ENCODE results near the gene SLC15A5.
A peak's percentile ranks its signal among the peaks of the same experiment; 100 is the strongest.

The SLC15A5 gene

GRCh38 chr12:16277585-16277984 lies at the start of gene SLC15A5:
SLC15A5 (minus strand) TSS chr12:16277685; CDS start chr12:16277685, 0 bp downstream.
- DNase-seq (ENCODE audit: low spot score): no peak

GRCh38 chr12:16325426-16325825 lies 47.9 kb upstream of the SLC15A5 start:
- no peak for DNase-seq (ENCODE audit: low spot score)

- DNase-seq (ENCODE audit: low spot score): no peak
These were observed 47.3 kb upstream of the SLC15A5 start for GRCh38 chr12:16324772-16325171.

- no peak for DNase-seq (ENCODE audit: low spot score)
These were observed 46.8 kb upstream of the SLC15A5 start for GRCh38 chr12:16324272-16324671.

GRCh38 chr12:16323638-16324037 lies 46.2 kb upstream of the SLC15A5 start:
- no peak for DNase-seq (ENCODE audit: low spot score)

GRCh38 chr12:16323010-16323409 lies 45.5 kb upstream of the SLC15A5 start:
- DNase-seq (ENCODE audit: low spot score): no peak

- DNase-seq (ENCODE audit: low spot score): no peak
These were observed 33.4 kb upstream of the SLC15A5 start for GRCh38 chr12:16310934-16311333.

- no peak for DNase-seq (ENCODE audit: low spot score)
These were observed 30.5 kb upstream of the SLC15A5 start for GRCh38 chr12:16307856-16308475.

GRCh38 chr12:16303939-16304338 lies 26.5 kb upstream of the SLC15A5 start:
- DNase-seq (ENCODE audit: low spot score): no peak

- no peak for DNase-seq (ENCODE audit: low spot score)
These were observed 23.3 kb upstream of the SLC15A5 start for GRCh38 chr12:16300736-16301135.

- no peak for DNase-seq (ENCODE audit: low spot score)
These were observed 22.6 kb upstream of the SLC15A5 start for GRCh38 chr12:16300122-16300521.

- no peak for DNase-seq (ENCODE audit: low spot score)
These were observed 21.9 kb upstream of the SLC15A5 start for GRCh38 chr12:16299403-16299802.

- no peak for DNase-seq (ENCODE audit: low spot score)
These were observed 20.0 kb upstream of the SLC15A5 start for GRCh38 chr12:16297521-16297920.

GRCh38 chr12:16294376-16294956 lies 17.0 kb upstream of the SLC15A5 start:
- no peak for DNase-seq (ENCODE audit: low spot score)

GRCh38 chr12:16291032-16291431 lies 13.5 kb upstream of the SLC15A5 start:
- no peak for DNase-seq (ENCODE audit: low spot score)

- no peak for DNase-seq (ENCODE audit: low spot score)
These were observed 8.1 kb upstream of the SLC15A5 start for GRCh38 chr12:16285586-16285985.

GRCh38 chr12:16282978-16283377 lies 5.5 kb upstream of the SLC15A5 start:
- DNase-seq (ENCODE audit: low spot score): no peak

GRCh38 chr12:16282081-16282480 lies 4.6 kb upstream of the SLC15A5 start:
- DNase-seq (ENCODE audit: low spot score): no peak

GRCh38 chr12:16281157-16281556 lies 3.7 kb upstream of the SLC15A5 start:
- DNase-seq (ENCODE audit: low spot score): no peak

GRCh38 chr12:16272222-16272621 lies 5.3 kb downstream of the SLC15A5 start:
- no peak for DNase-seq (ENCODE audit: low spot score)

GRCh38 chr12:16271062-16271461 lies 6.4 kb downstream of the SLC15A5 start:
- DNase-seq (ENCODE audit: low spot score): peak; percentile 18

- DNase-seq (ENCODE audit: low spot score): no peak
These were observed 7.5 kb downstream of the SLC15A5 start for GRCh38 chr12:16269946-16270345.

- no peak for DNase-seq (ENCODE audit: low spot score)
These were observed 11.4 kb downstream of the SLC15A5 start for GRCh38 chr12:16266085-16266484.

GRCh38 chr12:16261944-16262475 lies 15.5 kb downstream of the SLC15A5 start:
- no peak for DNase-seq (ENCODE audit: low spot score)

Data from COLO829 (cell line).